ENCODE results near the gene NDC1.

DNA sequence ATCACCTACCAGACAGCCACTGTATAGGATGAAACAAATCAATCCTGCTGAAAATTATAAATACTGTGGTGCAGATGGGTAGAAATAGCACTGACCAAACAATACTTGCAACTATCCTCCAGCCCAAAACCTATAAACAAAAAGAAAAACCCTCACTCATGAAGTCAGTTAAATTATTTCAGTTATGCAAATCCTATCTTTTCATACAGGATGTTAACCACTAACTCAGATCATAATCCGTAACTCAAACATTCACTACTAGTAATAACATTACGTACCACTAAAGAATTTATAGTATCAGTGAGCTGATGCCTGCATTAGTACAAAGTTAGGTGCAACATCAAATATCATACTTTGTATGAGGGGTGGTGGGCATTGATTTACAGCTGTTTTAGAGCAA is 2.6 kb downstream of the NDC1 start:
- no peak for TF ChIP-seq CTCF (IDR thresholded peaks at IDR 0.05)
- no peak for TF ChIP-seq POLR2A (IDR thresholded peaks at IDR 0.05)
- TF ChIP-seq EP300 (IDR thresholded peaks at IDR 0.05; ENCODE audit: low read depth), result no peak
- TF ChIP-seq POLR2AphosphoS5 (IDR thresholded peaks at IDR 0.05), result no peak

Data from transverse colon (tissue), 4 donors.